NB4 (cell line): Measurements from ENCODE around the gene PDGFB.

Source experiments
- DNase-seq: peaks from one replicate; pipeline ENCODE4 v3.0.0; 2010; ENCODE audit warnings: low read depth
- H3K4me3 ChIP-seq: one replicate; pipeline ENCODE4 v1.5.1; 2011; ENCODE audit warnings: mild to moderate bottlenecking, low read depth, low read length, moderate library complexity
- MYC ChIP-seq: IDR thresholded peaks from 2 replicates; pipeline ENCODE4 v1.6.1; 2011; ENCODE audit warnings: low read depth, low read length
- POLR2A ChIP-seq: IDR thresholded peaks from 2 replicates; pipeline ENCODE4 v1.6.1; 2011; ENCODE audit warnings: mild to moderate bottlenecking; ENCODE audit not compliant: insufficient read length; ENCODE audit errors: extremely low read depth
- TF ChIP-seq, protein P1 (sequence below): IDR thresholded peaks from one replicate; pipeline ENCODE4 v1.5.1; 2012; ENCODE audit warnings: low read depth, low read length
- TF ChIP-seq, protein P2 (sequence below): IDR thresholded peaks from 2 replicates; pipeline ENCODE4 v1.6.1; 2011; ENCODE audit warnings: low read depth, low read length

Gene PDGFB

DNA sequence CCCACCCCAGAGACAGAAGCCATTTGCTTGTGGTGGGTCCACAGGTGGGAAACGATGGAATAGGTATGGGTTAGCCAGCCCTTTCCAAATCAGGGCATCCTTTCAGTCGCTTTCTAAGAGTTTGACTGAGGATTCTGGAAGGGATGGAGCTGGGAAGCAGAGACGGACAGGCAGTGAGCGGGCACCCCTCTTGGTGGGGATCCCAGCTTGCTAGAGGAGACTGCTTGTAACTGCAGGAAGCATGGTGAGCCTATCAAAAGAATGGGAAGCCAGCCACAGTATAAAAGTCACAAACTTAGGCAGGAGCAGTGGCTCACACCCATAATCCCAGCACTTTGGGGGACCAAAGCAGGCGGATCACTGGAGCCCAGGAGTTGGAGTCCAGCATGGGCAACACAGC lies 6.1 kb upstream of the PDGFB start:
- H3K4me3 ChIP-seq = no peak overlapping the region
- TF ChIP-seq, protein P1, sequence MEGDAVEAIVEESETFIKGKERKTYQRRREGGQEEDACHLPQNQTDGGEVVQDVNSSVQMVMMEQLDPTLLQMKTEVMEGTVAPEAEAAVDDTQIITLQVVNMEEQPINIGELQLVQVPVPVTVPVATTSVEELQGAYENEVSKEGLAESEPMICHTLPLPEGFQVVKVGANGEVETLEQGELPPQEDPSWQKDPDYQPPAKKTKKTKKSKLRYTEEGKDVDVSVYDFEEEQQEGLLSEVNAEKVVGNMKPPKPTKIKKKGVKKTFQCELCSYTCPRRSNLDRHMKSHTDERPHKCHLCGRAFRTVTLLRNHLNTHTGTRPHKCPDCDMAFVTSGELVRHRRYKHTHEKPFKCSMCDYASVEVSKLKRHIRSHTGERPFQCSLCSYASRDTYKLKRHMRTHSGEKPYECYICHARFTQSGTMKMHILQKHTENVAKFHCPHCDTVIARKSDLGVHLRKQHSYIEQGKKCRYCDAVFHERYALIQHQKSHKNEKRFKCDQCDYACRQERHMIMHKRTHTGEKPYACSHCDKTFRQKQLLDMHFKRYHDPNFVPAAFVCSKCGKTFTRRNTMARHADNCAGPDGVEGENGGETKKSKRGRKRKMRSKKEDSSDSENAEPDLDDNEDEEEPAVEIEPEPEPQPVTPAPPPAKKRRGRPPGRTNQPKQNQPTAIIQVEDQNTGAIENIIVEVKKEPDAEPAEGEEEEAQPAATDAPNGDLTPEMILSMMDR = no peak
- no peak for TF ChIP-seq POLR2A
- TF ChIP-seq, protein P2, sequence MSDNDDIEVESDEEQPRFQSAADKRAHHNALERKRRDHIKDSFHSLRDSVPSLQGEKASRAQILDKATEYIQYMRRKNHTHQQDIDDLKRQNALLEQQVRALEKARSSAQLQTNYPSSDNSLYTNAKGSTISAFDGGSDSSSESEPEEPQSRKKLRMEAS = no peak
- TF ChIP-seq MYC = no peak
- no peak for DNase-seq

DNA sequence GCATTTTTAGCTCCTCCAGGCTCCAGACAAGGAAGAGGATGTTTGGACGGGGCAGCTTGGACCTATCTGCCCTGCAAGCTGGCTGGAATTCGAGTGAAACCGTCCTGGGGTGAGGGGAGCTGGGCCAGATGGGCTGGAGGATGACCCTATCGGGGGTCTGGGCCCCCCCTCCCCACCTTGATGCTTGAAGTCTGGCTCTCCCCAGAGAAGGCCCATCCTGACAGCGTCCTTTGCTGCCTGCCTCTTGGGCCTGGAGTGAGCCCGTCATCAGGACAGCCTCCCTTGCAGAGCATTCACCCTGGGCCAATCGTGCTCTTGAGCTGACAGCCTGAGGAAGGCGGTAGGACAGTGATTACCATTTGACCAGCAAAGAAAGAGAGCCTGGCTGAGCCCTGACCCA lies 5.3 kb upstream of the PDGFB start:
- TF ChIP-seq MYC (no peak), POLR2A (no peak)
- TF ChIP-seq, protein P2 = no peak
- TF ChIP-seq, protein P1 = no peak
- no peak for DNase-seq
- H3K4me3 ChIP-seq = no peak overlapping the region

DNA sequence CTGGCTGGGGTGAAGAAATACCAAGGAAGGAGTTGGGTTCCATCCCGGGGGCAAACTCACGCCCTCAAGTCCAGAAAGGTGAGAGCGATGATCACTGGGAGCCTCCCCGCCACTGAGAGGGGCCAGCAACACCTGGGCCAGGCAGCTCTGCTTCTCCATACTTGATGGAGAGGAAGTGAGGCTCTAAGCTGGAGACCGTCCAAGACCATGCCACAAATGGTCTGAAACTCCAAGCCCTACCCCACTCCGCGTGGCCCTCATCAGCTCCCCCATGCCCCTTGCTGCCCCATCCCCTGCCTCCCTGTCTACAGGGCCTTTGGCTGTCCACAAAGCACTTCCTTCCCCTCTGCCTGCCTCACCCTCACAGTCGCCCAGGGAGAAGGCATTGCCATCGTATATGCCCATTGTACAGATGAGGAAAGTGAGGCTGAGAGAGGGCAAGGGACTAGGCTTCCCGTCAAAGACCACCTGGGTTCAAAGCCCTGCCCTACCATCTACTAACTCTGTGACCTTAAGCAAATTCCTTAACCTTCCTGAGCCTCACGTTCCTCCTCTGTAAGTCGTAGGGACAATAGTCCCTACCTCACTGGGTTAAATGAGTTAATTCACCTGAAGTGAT lies 4.4 kb upstream of the PDGFB start:
- DNase-seq = no peak
- TF ChIP-seq, protein P2 = no peak
- TF ChIP-seq, protein P1 = no peak
- TF ChIP-seq MYC = no peak
- no peak for TF ChIP-seq POLR2A
- H3K4me3 ChIP-seq = no peak overlapping the region

DNA sequence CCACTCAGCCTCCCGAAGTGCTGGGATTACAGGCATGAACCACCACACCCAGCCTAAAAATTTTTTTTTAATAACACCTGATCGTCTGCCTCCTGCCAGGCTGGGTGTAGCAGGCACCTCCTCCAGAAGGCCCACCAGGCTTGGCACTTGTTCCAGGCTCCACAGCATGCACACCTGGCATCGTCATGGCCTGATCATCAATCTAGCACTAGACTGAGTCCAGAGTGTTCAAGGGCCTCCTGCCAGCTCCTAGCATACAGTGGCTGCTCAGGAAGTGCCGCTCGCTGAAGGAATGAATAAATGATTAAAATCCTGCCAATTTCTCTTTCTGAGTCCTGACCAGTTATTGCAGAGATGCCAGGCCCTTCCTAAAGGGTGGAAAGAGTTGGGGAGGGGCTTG lies 3.5 kb upstream of the PDGFB start:
- TF ChIP-seq, protein P2 = no peak
- TF ChIP-seq, protein P1 = no peak
- TF ChIP-seq MYC (no peak), POLR2A (no peak)
- no peak for DNase-seq
- no peak overlapping the region for H3K4me3 ChIP-seq

DNA sequence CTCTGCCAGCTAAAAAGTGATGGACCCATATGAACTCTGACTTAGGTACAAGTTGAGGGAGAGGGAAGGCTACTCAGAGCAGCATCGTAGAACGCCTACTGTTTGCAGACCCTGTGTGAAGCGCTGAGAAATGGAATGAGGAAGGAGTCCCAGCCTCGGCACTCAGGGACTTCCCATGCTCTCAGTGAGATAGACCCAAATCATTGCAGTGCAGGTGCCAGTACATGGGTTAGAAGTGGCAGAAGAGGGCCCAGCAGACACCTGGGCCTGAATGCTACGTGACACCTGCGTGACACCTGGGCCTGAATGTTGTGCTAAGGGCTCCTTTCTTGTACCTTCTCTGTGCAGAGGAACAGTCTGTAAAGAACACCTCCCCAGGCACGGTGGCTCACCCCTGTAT lies 2.6 kb upstream of the PDGFB start:
- no peak overlapping the region for H3K4me3 ChIP-seq
- TF ChIP-seq, protein P2 = no peak
- no peak for TF ChIP-seq POLR2A
- TF ChIP-seq, protein P1 = no peak
- no peak for TF ChIP-seq MYC
- no peak for DNase-seq
